HepG2 (cell line): ENCODE measurements around the gene SAA1.

Source experiments
- TF ChIP-seq, protein P1 (sequence below): sonication (generic); formaldehyde crosslinking; IDR thresholded peaks from 2 replicates; pipeline ENCODE4 v1.8.0; 2022; ENCODE audit warnings: mild to moderate bottlenecking, missing genetic modification reagents; ENCODE audit not compliant: insufficient replicate concordance
- TF ChIP-seq, protein P2 (sequence below): sonication (generic); formaldehyde crosslinking; IDR thresholded peaks from 2 replicates; pipeline ENCODE4 v1.5.1; 2020; ENCODE audit warnings: missing genetic modification reagents, mild to moderate bottlenecking, borderline replicate concordance
- TF ChIP-seq, protein P3 (sequence below): sonication (generic); formaldehyde crosslinking; IDR thresholded peaks from 2 replicates; pipeline ENCODE4 v1.4.0; 2020; ENCODE audit warnings: missing genetic modification reagents

DNA sequence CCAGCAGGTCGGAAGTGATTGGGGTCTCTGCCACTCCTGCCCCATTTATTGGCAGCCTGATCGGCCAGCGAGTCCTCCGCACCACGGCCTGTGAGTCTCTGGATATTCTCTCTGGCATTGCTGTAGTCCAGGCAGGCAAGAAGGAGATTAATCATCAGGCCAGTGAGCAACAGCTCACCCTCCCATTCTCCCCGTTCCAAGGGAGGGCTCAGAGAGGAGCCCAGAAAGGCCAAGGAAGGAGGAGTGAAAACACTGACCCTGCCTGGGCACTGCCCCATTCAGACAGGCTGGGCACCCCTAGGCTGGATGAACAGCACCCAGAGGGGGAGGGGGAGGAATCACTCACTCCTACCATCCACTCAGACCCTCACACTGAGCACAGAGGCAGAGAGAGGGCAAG, 20.7 kb upstream of the SAA1 start:
- TF ChIP-seq, protein P1, sequence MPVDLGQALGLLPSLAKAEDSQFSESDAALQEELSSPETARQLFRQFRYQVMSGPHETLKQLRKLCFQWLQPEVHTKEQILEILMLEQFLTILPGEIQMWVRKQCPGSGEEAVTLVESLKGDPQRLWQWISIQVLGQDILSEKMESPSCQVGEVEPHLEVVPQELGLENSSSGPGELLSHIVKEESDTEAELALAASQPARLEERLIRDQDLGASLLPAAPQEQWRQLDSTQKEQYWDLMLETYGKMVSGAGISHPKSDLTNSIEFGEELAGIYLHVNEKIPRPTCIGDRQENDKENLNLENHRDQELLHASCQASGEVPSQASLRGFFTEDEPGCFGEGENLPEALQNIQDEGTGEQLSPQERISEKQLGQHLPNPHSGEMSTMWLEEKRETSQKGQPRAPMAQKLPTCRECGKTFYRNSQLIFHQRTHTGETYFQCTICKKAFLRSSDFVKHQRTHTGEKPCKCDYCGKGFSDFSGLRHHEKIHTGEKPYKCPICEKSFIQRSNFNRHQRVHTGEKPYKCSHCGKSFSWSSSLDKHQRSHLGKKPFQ (CRISPR knock-in tag): no peak
- TF ChIP-seq, protein P2, sequence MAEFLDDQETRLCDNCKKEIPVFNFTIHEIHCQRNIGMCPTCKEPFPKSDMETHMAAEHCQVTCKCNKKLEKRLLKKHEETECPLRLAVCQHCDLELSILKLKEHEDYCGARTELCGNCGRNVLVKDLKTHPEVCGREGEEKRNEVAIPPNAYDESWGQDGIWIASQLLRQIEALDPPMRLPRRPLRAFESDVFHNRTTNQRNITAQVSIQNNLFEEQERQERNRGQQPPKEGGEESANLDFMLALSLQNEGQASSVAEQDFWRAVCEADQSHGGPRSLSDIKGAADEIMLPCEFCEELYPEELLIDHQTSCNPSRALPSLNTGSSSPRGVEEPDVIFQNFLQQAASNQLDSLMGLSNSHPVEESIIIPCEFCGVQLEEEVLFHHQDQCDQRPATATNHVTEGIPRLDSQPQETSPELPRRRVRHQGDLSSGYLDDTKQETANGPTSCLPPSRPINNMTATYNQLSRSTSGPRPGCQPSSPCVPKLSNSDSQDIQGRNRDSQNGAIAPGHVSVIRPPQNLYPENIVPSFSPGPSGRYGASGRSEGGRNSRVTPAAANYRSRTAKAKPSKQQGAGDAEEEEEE (CRISPR knock-in tag): no peak
- TF ChIP-seq, protein P3, sequence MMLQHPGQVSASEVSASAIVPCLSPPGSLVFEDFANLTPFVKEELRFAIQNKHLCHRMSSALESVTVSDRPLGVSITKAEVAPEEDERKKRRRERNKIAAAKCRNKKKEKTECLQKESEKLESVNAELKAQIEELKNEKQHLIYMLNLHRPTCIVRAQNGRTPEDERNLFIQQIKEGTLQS (CRISPR knock-in tag): no peak
